ENCODE data around the gene SEMA6A. TPM values are rescaled to one million over a fixed set of nuclear protein-coding genes. Genes with fewer than 3 reads are reported as not detected.

Gene SEMA6A
- total RNA-seq, 1 experiment from 2014 or later, result 53.3 TPM

DNA sequence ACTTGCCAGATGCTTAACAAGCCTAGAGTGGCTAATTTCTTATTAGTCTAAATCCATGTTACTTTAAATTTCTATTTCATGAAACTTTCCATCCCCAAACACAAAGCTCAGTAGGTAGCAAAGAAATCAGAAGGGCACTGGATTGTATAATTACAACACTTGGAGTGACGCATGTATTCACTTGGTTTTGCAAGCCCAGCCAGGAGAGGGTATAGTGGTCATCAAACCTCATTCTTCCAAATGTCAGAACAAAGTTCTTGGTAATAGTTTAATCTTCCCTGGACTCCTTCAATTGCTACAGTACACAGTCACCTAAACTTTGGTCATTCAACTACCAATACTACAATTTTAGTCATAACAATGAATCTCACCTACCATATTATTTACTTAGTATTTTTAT lies 112.1 kb downstream of the SEMA6A start:
- CTCF ChIA-PET, result no interaction called here
- TF ChIP-seq, protein P1, sequence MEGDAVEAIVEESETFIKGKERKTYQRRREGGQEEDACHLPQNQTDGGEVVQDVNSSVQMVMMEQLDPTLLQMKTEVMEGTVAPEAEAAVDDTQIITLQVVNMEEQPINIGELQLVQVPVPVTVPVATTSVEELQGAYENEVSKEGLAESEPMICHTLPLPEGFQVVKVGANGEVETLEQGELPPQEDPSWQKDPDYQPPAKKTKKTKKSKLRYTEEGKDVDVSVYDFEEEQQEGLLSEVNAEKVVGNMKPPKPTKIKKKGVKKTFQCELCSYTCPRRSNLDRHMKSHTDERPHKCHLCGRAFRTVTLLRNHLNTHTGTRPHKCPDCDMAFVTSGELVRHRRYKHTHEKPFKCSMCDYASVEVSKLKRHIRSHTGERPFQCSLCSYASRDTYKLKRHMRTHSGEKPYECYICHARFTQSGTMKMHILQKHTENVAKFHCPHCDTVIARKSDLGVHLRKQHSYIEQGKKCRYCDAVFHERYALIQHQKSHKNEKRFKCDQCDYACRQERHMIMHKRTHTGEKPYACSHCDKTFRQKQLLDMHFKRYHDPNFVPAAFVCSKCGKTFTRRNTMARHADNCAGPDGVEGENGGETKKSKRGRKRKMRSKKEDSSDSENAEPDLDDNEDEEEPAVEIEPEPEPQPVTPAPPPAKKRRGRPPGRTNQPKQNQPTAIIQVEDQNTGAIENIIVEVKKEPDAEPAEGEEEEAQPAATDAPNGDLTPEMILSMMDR (IDR thresholded peaks at IDR 0.05; ENCODE audit: unreplicated experiment), result no peak
- Mint-ChIP-seq H3K36me3 (ENCODE audit: insufficient read depth, unreplicated experiment) (no peaks in the 10 kb centered on the region), H3K27ac (ENCODE audit: unreplicated experiment) (no peak overlapping the region), H3K4me3 (ENCODE audit: low read depth, unreplicated experiment) (no peak overlapping the region), H3K27me3 (ENCODE audit: unreplicated experiment) (no peaks in the 10 kb centered on the region), H3K9me3 (ENCODE audit: low read depth, unreplicated experiment) (no peaks in the 10 kb centered on the region), H3K4me1 (ENCODE audit: low read depth, unreplicated experiment) (no peaks in the 10 kb centered on the region)
- intact Hi-C loops (cut with micrococcal nuclease; ENCODE audit: unreplicated experiment), result no loop called here
- no peak for DNase-seq
- BruUV-seq (replicated peaks), result no TSS peak

DNA sequence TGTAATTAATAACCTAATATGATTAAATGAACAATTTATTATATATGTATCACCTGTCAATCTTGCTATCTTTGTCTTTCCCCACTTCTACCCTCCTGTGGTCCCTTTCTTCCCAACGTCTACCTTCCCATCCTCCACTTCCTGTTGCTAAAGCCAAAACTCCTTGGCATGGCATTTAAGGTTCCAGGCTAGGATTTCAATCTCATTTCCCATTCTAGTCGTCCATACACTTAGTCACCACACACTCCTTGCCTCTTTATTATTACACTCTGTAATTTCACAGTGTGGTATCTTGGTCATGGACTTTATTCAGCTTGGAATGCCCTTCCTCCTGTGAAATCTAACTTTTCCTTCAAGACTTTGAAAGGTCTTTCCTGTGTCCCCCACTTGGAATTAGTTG lies 115.3 kb downstream of the SEMA6A start:
- intact Hi-C loops (cut with micrococcal nuclease; ENCODE audit: unreplicated experiment), result loop anchor here (10.0 kb wide), 1 partner anchor 324 kb away; no protein-coding TSS in a partner anchor
- Mint-ChIP-seq H3K27ac (ENCODE audit: unreplicated experiment) (no peak overlapping the region), H3K4me1 (ENCODE audit: low read depth, unreplicated experiment) (peaks cover 7% of the 10 kb centered on the region), H3K27me3 (ENCODE audit: unreplicated experiment) (no peaks in the 10 kb centered on the region), H3K36me3 (ENCODE audit: insufficient read depth, unreplicated experiment) (no peaks in the 10 kb centered on the region), H3K4me3 (ENCODE audit: low read depth, unreplicated experiment) (no peak overlapping the region), H3K9me3 (ENCODE audit: low read depth, unreplicated experiment) (no peaks in the 10 kb centered on the region)
- TF ChIP-seq, protein P1 (IDR thresholded peaks at IDR 0.05; ENCODE audit: unreplicated experiment), result no peak
- CTCF ChIA-PET, result no interaction called here
- DNase-seq, result no peak
- no TSS peak for BruUV-seq (replicated peaks)

DNA sequence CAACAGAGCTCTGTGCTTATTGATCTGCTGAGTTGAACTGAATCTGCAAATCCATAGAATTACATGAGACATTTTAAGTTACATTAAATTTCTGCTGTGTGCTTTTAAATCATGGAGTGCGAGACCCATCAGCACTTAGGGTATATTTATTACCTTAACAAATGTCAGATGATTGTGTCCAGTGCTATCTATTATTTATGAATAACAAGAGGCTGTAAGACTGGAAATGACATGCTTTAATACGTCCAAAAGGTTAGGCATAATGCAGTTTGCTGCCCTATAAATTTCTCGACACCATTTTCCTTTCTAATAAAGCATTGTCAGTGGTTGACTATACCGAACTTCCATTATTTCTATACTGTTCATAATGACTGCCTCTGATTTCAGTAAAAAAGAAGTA lies 117.6 kb downstream of the SEMA6A start:
- BruUV-seq (replicated peaks), result no TSS peak
- TF ChIP-seq, protein P1 (IDR thresholded peaks at IDR 0.05; ENCODE audit: unreplicated experiment), result no peak
- Mint-ChIP-seq H3K9me3 (ENCODE audit: low read depth, unreplicated experiment) (no peaks in the 10 kb centered on the region), H3K36me3 (ENCODE audit: insufficient read depth, unreplicated experiment) (no peaks in the 10 kb centered on the region), H3K4me3 (ENCODE audit: low read depth, unreplicated experiment) (no peak overlapping the region), H3K27me3 (ENCODE audit: unreplicated experiment) (no peaks in the 10 kb centered on the region), H3K4me1 (ENCODE audit: low read depth, unreplicated experiment) (peaks cover 29% of the 10 kb centered on the region), H3K27ac (ENCODE audit: unreplicated experiment) (no peak overlapping the region)
- intact Hi-C loops (cut with micrococcal nuclease; ENCODE audit: unreplicated experiment), result loop anchor here (10.0 kb wide), 1 partner anchor 322 kb away; no protein-coding TSS in a partner anchor
- CTCF ChIA-PET, result no interaction called here
- DNase-seq, result no peak

DNA sequence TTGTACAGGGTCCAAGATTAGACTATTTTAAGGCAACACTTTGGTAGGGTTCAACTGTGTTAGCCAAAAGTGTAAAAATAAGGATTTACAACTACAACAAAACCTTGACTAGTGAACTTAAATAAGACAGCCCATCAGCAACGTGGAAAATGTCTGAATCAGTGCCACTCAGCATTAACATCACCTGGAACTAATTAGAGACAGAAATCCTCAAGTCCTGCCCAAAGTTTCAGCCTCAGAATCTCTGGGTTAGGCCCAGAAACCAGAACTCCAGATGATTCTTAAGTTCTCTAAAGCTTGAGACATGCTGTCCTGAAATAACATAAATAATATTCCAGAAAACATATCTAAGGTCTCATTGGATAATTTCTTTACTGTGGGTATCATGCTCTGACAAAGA lies 118.6 kb downstream of the SEMA6A start:
- Mint-ChIP-seq H3K27me3 (ENCODE audit: unreplicated experiment) (no peaks in the 10 kb centered on the region), H3K27ac (ENCODE audit: unreplicated experiment) (no peak overlapping the region), H3K9me3 (ENCODE audit: low read depth, unreplicated experiment) (no peaks in the 10 kb centered on the region), H3K36me3 (ENCODE audit: insufficient read depth, unreplicated experiment) (no peaks in the 10 kb centered on the region), H3K4me3 (ENCODE audit: low read depth, unreplicated experiment) (no peak overlapping the region), H3K4me1 (ENCODE audit: low read depth, unreplicated experiment) (peaks cover 38% of the 10 kb centered on the region)
- TF ChIP-seq, protein P1 (IDR thresholded peaks at IDR 0.05; ENCODE audit: unreplicated experiment), result no peak
- CTCF ChIA-PET, result no interaction called here
- intact Hi-C loops (cut with micrococcal nuclease; ENCODE audit: unreplicated experiment), result loop anchor here (10.0 kb wide), 1 partner anchor 321 kb away; no protein-coding TSS in a partner anchor
- no TSS peak for BruUV-seq (replicated peaks)
- no peak for DNase-seq
